ENCODE results near the gene DOCK1.

DOCK1 gene

GRCh38 chr10:127018766-127019165 lies 113.5 kb downstream of the DOCK1 start:
- Histone ChIP-seq H3K4me2 (ENCODE audit: low read depth, low read length, poor library complexity, severe bottlenecking) (no peak overlapping the region), H2AFZ (ENCODE audit: low read length) (no peak overlapping the region), H3K9me3 (ENCODE audit: insufficient read depth, low read depth, low read length) (peaks cover 3% of the 10 kb centered on the region), H4K20me1 (ENCODE audit: insufficient read depth, low read length, poor library complexity, severe bottlenecking) (no peaks in the 10 kb centered on the region), H3K79me2 (ENCODE audit: insufficient read depth, low read length) (no peaks in the 10 kb centered on the region), H3K9me2 (replicated peaks; ENCODE audit: low read depth, low read length) (no peaks in the 10 kb centered on the region), H3K36me3 (ENCODE audit: insufficient read depth, low read length) (no peaks in the 10 kb centered on the region), H3K4me3 (ENCODE audit: low read length, poor library complexity, severe bottlenecking) (no peak overlapping the region), H3K27me3 (ENCODE audit: insufficient read depth, low read length, poor library complexity, severe bottlenecking) (no peaks in the 10 kb centered on the region), H3F3A (ENCODE audit: low read depth) (no peaks in the 10 kb centered on the region), H3K4me1 (ENCODE audit: insufficient read depth, low read length, poor library complexity, severe bottlenecking) (no peaks in the 10 kb centered on the region), H3K9ac (ENCODE audit: low read depth, low read length, poor library complexity, severe bottlenecking) (no peak overlapping the region)
- TF ChIP-seq CTCF (conservative IDR thresholded peaks at IDR 0.05; ENCODE audit: low read length) (no peak), EZH2phosphoT487 (IDR thresholded peaks at IDR 0.05; ENCODE audit: borderline replicate concordance) (no peak)

- Histone ChIP-seq H3K9me3 (ENCODE audit: insufficient read depth, low read depth, low read length) (peaks cover 6% of the 10 kb centered on the region), H3K4me1 (ENCODE audit: insufficient read depth, low read length, poor library complexity, severe bottlenecking) (no peaks in the 10 kb centered on the region), H3K4me3 (ENCODE audit: low read length, poor library complexity, severe bottlenecking) (no peak overlapping the region), H3K9ac (ENCODE audit: low read depth, low read length, poor library complexity, severe bottlenecking) (no peak overlapping the region), H3F3A (ENCODE audit: low read depth) (no peaks in the 10 kb centered on the region), H3K36me3 (ENCODE audit: insufficient read depth, low read length) (no peaks in the 10 kb centered on the region), H3K27me3 (ENCODE audit: insufficient read depth, low read length, poor library complexity, severe bottlenecking) (no peaks in the 10 kb centered on the region), H2AFZ (ENCODE audit: low read length) (no peak overlapping the region), H3K79me2 (ENCODE audit: insufficient read depth, low read length) (no peaks in the 10 kb centered on the region), H3K9me2 (replicated peaks; ENCODE audit: low read depth, low read length) (no peaks in the 10 kb centered on the region), H3K4me2 (ENCODE audit: low read depth, low read length, poor library complexity, severe bottlenecking) (no peak overlapping the region), H4K20me1 (ENCODE audit: insufficient read depth, low read length, poor library complexity, severe bottlenecking) (no peaks in the 10 kb centered on the region)
- no peak for TF ChIP-seq CTCF (conservative IDR thresholded peaks at IDR 0.05; ENCODE audit: low read length)
- TF ChIP-seq EZH2phosphoT487 (IDR thresholded peaks at IDR 0.05; ENCODE audit: borderline replicate concordance): no peak
Measured at GRCh38 chr10:127020260-127020659, 115.0 kb downstream of the DOCK1 start.

DNA sequence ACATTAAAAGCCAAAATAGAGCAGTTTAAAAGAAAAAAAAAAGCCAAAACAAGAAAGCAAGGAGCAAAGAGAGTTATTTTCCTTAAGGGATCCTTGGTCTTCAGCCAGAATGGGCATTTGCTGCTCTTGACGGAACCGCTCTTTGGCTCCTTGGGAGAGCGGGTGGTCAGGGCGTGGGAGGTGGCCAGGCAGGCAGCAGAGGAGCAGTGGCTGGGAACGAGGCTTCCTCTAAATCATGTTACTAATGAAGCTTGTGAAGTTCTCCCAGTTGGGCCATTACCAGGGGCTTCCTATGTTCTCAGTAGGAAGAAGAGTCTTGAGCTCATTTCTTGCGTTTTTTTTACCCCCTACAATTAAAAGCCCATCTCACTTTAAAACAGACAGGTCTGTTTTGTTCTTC lies 116.6 kb downstream of the DOCK1 start:
- TF ChIP-seq CTCF (conservative IDR thresholded peaks at IDR 0.05; ENCODE audit: low read length): no peak
- no peak for TF ChIP-seq EZH2phosphoT487 (IDR thresholded peaks at IDR 0.05; ENCODE audit: borderline replicate concordance)
- H3K36me3 ChIP-seq (ENCODE audit: insufficient read depth, low read length): no peaks in the 10 kb centered on the region

More for the DNA sequence above, 116.6 kb downstream of the DOCK1 start:
- Histone ChIP-seq H3K27me3 (ENCODE audit: insufficient read depth, low read length, poor library complexity, severe bottlenecking) (no peaks in the 10 kb centered on the region), H3F3A (ENCODE audit: low read depth) (no peaks in the 10 kb centered on the region), H2AFZ (ENCODE audit: low read length) (no peak overlapping the region), H3K9me3 (ENCODE audit: insufficient read depth, low read depth, low read length) (peaks cover 2% of the 10 kb centered on the region; the same call in 1 of the 2 replicates), H3K4me3 (ENCODE audit: low read length, poor library complexity, severe bottlenecking) (no peak overlapping the region), H3K79me2 (ENCODE audit: insufficient read depth, low read length) (no peaks in the 10 kb centered on the region), H3K4me2 (ENCODE audit: low read depth, low read length, poor library complexity, severe bottlenecking) (no peak overlapping the region), H3K4me1 (ENCODE audit: insufficient read depth, low read length, poor library complexity, severe bottlenecking) (no peaks in the 10 kb centered on the region), H4K20me1 (ENCODE audit: insufficient read depth, low read length, poor library complexity, severe bottlenecking) (no peaks in the 10 kb centered on the region), H3K9me2 (replicated peaks; ENCODE audit: low read depth, low read length) (no peaks in the 10 kb centered on the region), H3K9ac (ENCODE audit: low read depth, low read length, poor library complexity, severe bottlenecking) (no peak overlapping the region)
